Measurements from ENCODE around the gene CEP135.
"Not testable (repeated sequence)": the region's sequence is repeated elsewhere in the genome, so short reads cannot be mapped to it uniquely, and the experiment has no call there.

CEP135 gene

GRCh38 chr4:55948726-55949481 lies at the start of gene CEP135:
TSS of gene CEP135 (plus strand) at chr4:55948945. CDS start at chr4:55952131, 3,186 bp downstream.
- DNase-seq = peak; percentile 90

- DNase-seq = no peak
Measured at GRCh38 chr4:55902677-55903076, 46.1 kb upstream of the CEP135 start.

GRCh38 chr4:55903577-55903976 lies 45.2 kb upstream of the CEP135 start:
- DNase-seq = no peak

GRCh38 chr4:55904576-55904975 lies 44.2 kb upstream of the CEP135 start:
- no peak for DNase-seq

- no peak for DNase-seq
Measured at GRCh38 chr4:55906323-55906722, 42.4 kb upstream of the CEP135 start.

- no peak for DNase-seq
Measured at GRCh38 chr4:55906989-55907388, 41.8 kb upstream of the CEP135 start.

- DNase-seq = no peak
Measured at GRCh38 chr4:55907469-55907868, 41.3 kb upstream of the CEP135 start.

GRCh38 chr4:55910140-55910539 lies 38.6 kb upstream of the CEP135 start:
- no peak for DNase-seq

- DNase-seq = no peak
Measured at GRCh38 chr4:55912249-55912648, 36.5 kb upstream of the CEP135 start.

GRCh38 chr4:55920571-55920970 lies 28.2 kb upstream of the CEP135 start:
- no peak for DNase-seq

GRCh38 chr4:55921093-55921492 lies 27.7 kb upstream of the CEP135 start:
- no peak for DNase-seq

- no peak for DNase-seq
Measured at GRCh38 chr4:55925241-55925640, 23.5 kb upstream of the CEP135 start.

GRCh38 chr4:55926610-55927009 lies 22.1 kb upstream of the CEP135 start:
- no peak for DNase-seq

- DNase-seq = no peak
Measured at GRCh38 chr4:55927803-55928437, 20.8 kb upstream of the CEP135 start.

GRCh38 chr4:55928846-55929245 lies 19.9 kb upstream of the CEP135 start:
- DNase-seq = no peak

- DNase-seq = no peak
Measured at GRCh38 chr4:55931043-55931442, 17.7 kb upstream of the CEP135 start.

- no peak for DNase-seq
Measured at GRCh38 chr4:55931833-55932232, 16.9 kb upstream of the CEP135 start.

- no peak for DNase-seq
Measured at GRCh38 chr4:55932511-55932910, 16.2 kb upstream of the CEP135 start.

GRCh38 chr4:55933611-55934010 lies 15.1 kb upstream of the CEP135 start:
- no peak for DNase-seq

GRCh38 chr4:55935907-55936306 lies 12.8 kb upstream of the CEP135 start:
- not testable (repeated sequence) for DNase-seq

- no peak for DNase-seq
Measured at GRCh38 chr4:55938481-55938880, 10.3 kb upstream of the CEP135 start.

GRCh38 chr4:55939421-55939820 lies 9.3 kb upstream of the CEP135 start:
- DNase-seq = no peak

- DNase-seq = no peak
Measured at GRCh38 chr4:55941881-55942396, 6.8 kb upstream of the CEP135 start.

GRCh38 chr4:55947254-55947882 lies 1.4 kb upstream of the CEP135 start:
- DNase-seq = no peak
